GM12801 (cell line): ENCODE results near the gene ZNF76.
A peak's percentile ranks its signal among the peaks of the same experiment; 100 is the strongest.

Source experiments
- CTCF ChIP-seq: IDR thresholded peaks from one replicate; pipeline ENCODE4 v1.5.1; 2011; ENCODE audit warnings: control low read depth; ENCODE audit not compliant: insufficient read length; ENCODE audit errors: extremely low read depth

The ZNF76 gene

DNA sequence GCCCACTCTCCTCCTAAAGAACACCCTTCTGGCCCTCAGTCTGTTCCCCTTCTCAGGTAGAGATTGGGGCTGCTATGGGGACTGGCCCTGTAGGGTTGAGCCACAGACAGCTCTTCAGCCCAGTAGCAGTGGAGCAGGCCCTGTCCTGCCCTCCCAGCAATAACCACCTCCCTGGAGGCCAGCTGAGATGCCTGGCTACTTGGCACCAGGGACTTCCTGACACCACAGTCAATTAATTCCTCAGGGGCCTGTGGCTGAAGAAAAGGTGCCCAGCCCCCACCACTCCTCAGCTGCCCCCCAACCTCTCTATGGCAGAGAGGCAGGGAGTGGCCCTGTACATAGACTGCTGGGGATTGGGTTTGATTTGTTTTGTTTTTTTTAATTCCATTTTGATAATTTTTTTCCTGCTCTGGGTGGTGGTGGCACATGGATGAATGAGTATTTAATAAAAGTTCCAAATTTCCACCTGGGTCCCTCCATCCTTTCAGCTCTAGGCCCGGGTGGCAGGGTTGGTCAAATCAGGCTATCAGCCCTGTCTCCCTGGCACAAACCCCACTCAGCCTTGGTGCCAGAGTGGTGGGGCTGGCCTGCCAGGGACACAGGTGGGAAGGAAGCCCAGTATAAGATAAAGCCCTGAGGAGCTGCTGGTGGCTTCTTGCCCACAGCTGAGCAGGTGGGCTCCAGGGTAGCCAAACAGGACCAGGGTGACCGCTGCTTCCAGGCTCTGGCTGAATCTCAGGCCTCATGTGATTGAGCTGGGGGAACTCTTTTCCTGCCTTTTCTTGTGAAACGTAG, 36.2 kb downstream of the ZNF76 start:
- no peak for TF ChIP-seq CTCF

- TF ChIP-seq CTCF, result no peak
Observed at GRCh38 chr6:35296931-35297600, 37.5 kb downstream of the ZNF76 start.

DNA sequence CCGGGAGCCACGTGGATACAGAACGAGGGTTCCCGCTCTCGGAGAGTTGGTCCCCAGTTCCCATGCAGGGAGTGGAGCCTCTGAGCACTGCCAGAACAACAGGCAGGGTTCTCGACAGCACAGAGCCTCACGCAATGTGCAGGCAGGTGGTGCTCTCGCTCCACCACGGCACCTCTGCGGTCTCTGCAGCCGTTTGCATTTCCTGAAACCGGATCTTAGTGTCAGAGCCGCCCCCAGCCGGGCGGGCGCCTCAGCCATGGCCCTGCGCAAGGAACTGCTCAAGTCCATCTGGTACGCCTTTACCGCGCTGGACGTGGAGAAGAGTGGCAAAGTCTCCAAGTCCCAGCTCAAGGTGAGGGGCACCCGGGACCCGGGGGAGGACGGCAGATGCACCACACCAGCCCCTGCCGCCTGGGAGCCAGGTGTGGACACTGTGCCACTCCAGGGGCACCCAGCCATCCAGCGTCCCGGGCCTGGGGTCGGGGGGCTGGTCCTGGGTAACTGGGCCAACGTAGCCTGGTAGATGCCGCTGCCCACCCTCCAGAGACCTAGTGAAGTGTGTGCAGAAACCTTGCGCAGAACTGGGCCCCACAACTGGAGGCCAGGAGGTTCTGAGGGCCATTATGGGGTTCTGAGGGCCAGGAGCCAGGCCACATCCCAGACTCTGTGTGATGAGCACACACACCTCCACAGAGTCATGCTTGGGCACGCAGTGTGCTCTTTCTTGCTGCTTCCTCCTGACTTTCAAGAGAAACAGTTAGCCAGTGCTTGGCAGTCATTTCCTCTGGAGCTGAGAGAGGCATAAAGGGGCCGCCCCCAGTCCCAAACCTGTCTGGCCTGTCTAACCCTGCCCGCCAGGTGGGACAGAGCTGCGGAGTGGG, 38.3 kb downstream of the ZNF76 start, which contains the start of gene DEF6:
DEF6 (plus strand) TSS at position 218 of the 881 bp plus-strand sequence; CDS start at position 257, 39 bp downstream.
- peak; percentile 71 for TF ChIP-seq CTCF

GRCh38 chr6:35298625-35299140, 39.1 kb downstream of the ZNF76 start:
- TF ChIP-seq CTCF, result no peak

DNA sequence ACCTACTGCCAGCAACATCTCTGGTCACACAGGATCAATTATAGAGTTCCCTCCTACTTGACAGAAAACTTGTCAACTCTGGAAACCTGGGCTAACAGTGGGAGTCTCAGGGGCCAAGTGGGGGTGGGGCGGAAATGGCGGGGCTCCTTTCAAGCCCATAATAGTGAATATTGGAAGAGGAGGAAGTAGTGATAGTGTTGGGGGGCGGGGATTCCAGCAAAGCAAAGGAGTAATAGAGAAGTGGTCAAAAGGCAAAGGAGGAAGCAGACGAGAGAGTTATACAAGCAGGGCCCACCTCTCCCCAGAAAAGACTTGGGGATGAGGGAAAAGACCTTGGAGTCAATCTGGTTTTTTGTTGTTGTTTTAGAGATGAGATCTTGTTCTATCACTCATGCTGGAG, 40.1 kb downstream of the ZNF76 start:
- no peak for TF ChIP-seq CTCF

- no peak for TF ChIP-seq CTCF
Observed at GRCh38 chr6:35300848-35301247, 41.3 kb downstream of the ZNF76 start.
